Measurements from ENCODE around the gene MXD1. TPM values are rescaled to one million over a fixed set of nuclear protein-coding genes. Genes with fewer than 3 reads are reported as not detected.

Gene MXD1
- total RNA-seq, 1 donor from 2014 or later, result 3.3 TPM

DNA sequence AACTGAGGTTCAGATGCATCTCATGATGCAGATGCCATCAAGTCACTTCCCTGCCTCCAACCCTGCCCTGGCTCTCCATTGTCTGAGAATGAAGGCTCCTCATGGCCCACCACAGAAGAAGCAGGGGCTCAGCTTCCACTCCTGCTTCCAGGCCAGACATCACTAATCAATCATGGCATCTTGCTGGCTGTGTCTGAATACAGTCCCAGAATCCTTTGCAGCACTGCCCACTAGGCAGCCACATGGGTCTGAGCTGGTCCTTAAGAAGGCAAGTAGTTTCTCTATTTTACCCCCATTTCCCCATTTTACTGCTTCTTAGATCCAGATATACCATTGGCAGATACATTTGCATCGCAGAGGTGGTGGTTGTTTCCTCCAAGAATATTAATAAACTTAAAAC lies 39.2 kb downstream of the MXD1 start:
- H3K4me3 Mint-ChIP-seq (ENCODE audit: unreplicated experiment), result no peak overlapping the region
- H3K4me1 Mint-ChIP-seq (ENCODE audit: unreplicated experiment), result peaks cover 3% of the 10 kb centered on the region
- TF ChIP-seq, protein P1, sequence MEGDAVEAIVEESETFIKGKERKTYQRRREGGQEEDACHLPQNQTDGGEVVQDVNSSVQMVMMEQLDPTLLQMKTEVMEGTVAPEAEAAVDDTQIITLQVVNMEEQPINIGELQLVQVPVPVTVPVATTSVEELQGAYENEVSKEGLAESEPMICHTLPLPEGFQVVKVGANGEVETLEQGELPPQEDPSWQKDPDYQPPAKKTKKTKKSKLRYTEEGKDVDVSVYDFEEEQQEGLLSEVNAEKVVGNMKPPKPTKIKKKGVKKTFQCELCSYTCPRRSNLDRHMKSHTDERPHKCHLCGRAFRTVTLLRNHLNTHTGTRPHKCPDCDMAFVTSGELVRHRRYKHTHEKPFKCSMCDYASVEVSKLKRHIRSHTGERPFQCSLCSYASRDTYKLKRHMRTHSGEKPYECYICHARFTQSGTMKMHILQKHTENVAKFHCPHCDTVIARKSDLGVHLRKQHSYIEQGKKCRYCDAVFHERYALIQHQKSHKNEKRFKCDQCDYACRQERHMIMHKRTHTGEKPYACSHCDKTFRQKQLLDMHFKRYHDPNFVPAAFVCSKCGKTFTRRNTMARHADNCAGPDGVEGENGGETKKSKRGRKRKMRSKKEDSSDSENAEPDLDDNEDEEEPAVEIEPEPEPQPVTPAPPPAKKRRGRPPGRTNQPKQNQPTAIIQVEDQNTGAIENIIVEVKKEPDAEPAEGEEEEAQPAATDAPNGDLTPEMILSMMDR (IDR thresholded peaks at IDR 0.05; ENCODE audit: unreplicated experiment), result no peak
- H3K9me3 Mint-ChIP-seq (ENCODE audit: unreplicated experiment), result no peaks in the 10 kb centered on the region
- peaks cover 9% of the 10 kb centered on the region for H3K27me3 Mint-ChIP-seq (ENCODE audit: unreplicated experiment)
- H3K27ac Mint-ChIP-seq (ENCODE audit: unreplicated experiment), result no peak overlapping the region
- no peak for DNase-seq (ENCODE audit: low spot score)
- H3K36me3 Mint-ChIP-seq (ENCODE audit: low read depth, unreplicated experiment), result peaks cover 5% of the 10 kb centered on the region

GRCh38 chr2:69955029-69955428 lies 40.1 kb downstream of the MXD1 start:
- Mint-ChIP-seq H3K36me3 (ENCODE audit: low read depth, unreplicated experiment) (peaks cover 5% of the 10 kb centered on the region), H3K9me3 (ENCODE audit: unreplicated experiment) (no peaks in the 10 kb centered on the region), H3K4me1 (ENCODE audit: unreplicated experiment) (peaks cover 3% of the 10 kb centered on the region), H3K27me3 (ENCODE audit: unreplicated experiment) (peaks cover 9% of the 10 kb centered on the region), H3K4me3 (ENCODE audit: unreplicated experiment) (no peak overlapping the region), H3K27ac (ENCODE audit: unreplicated experiment) (no peak overlapping the region)
- TF ChIP-seq, protein P1 (IDR thresholded peaks at IDR 0.05; ENCODE audit: unreplicated experiment), result no peak
- no peak for DNase-seq (ENCODE audit: low spot score)

DNA sequence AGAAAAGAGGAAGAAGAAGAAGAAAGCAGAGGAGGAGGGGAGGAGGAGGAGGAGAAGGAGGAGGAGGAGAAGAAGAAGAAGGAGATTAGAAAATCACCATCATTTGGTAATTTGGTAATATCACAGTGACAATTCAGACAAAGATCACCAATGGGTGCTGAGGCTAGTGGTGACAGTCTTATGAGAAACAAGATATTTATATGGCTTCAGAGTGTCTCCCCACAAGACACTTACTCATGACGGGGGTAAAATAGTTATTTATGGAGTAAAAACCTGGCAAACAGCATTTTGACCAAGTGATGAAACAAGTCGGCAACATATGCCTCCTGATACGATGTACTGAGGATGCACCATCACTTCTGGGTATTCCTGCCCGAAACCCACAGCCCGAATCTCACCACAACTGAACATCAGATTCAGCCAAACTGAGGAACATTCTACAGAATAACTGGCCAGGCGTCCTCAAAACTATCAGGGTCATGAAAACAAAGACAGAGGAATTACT lies 41.6 kb downstream of the MXD1 start:
- Mint-ChIP-seq H3K4me3 (ENCODE audit: unreplicated experiment) (no peak overlapping the region), H3K9me3 (ENCODE audit: unreplicated experiment) (no peaks in the 10 kb centered on the region), H3K27ac (ENCODE audit: unreplicated experiment) (no peak overlapping the region), H3K27me3 (ENCODE audit: unreplicated experiment) (peaks cover 9% of the 10 kb centered on the region), H3K4me1 (ENCODE audit: unreplicated experiment) (peaks cover 3% of the 10 kb centered on the region), H3K36me3 (ENCODE audit: low read depth, unreplicated experiment) (peaks cover 5% of the 10 kb centered on the region)
- no peak for DNase-seq (ENCODE audit: low spot score)
- TF ChIP-seq, protein P1 (IDR thresholded peaks at IDR 0.05; ENCODE audit: unreplicated experiment), result no peak

GRCh38 chr2:69957965-69958364 lies 43.1 kb downstream of the MXD1 start:
- TF ChIP-seq, protein P1 (IDR thresholded peaks at IDR 0.05; ENCODE audit: unreplicated experiment), result no peak
- DNase-seq (ENCODE audit: low spot score), result no peak
- peaks cover 13% of the 10 kb centered on the region for H3K4me1 Mint-ChIP-seq (ENCODE audit: unreplicated experiment)
- H3K27ac Mint-ChIP-seq (ENCODE audit: unreplicated experiment), result no peak overlapping the region
- H3K36me3 Mint-ChIP-seq (ENCODE audit: low read depth, unreplicated experiment), result peaks cover 5% of the 10 kb centered on the region
- peaks cover 9% of the 10 kb centered on the region for H3K27me3 Mint-ChIP-seq (ENCODE audit: unreplicated experiment)
- no peaks in the 10 kb centered on the region for H3K9me3 Mint-ChIP-seq (ENCODE audit: unreplicated experiment)
- no peak overlapping the region for H3K4me3 Mint-ChIP-seq (ENCODE audit: unreplicated experiment)

DNA sequence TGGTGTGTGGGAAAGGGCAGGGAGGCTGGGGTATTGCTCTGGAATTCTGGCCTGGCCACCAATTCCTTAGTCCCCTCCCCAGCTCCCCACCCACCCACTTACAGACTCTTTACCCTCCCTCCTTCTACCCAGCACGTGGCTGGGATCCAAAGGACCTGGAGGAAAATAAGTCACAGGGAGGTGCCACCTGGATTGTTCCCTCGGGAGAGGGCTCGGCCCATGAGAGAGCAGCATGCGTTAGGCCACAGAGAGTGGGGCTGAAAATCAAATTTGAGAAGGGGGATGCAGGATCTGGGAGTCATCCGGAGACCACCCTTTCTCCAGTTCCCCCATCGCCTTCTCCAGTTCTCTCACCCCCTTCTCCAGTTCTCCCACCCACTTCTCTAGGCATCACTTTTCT lies 43.6 kb downstream of the MXD1 start:
- H3K27me3 Mint-ChIP-seq (ENCODE audit: unreplicated experiment), result peaks cover 9% of the 10 kb centered on the region
- peaks cover 5% of the 10 kb centered on the region for H3K36me3 Mint-ChIP-seq (ENCODE audit: low read depth, unreplicated experiment)
- DNase-seq (ENCODE audit: low spot score), result no peak
- H3K4me3 Mint-ChIP-seq (ENCODE audit: unreplicated experiment), result no peak overlapping the region
- H3K9me3 Mint-ChIP-seq (ENCODE audit: unreplicated experiment), result no peaks in the 10 kb centered on the region
- H3K27ac Mint-ChIP-seq (ENCODE audit: unreplicated experiment), result no peak overlapping the region
- TF ChIP-seq, protein P1 (IDR thresholded peaks at IDR 0.05; ENCODE audit: unreplicated experiment), result no peak
- H3K4me1 Mint-ChIP-seq (ENCODE audit: unreplicated experiment), result peaks cover 13% of the 10 kb centered on the region

All from endothelial cell (in vitro differentiated cells).